ENCODE data around the gene RPS27.

RPS27 gene

GRCh38 chr1:153953859-153954365, 36.6 kb upstream of the RPS27 start:
- Mint-ChIP-seq H3K27ac (peak overlapping the region; percentile 4), H3K36me3 (ENCODE audit: low read depth) (peaks cover 31% of the 10 kb centered on the region), H3K4me1 (peaks cover 36% of the 10 kb centered on the region), H3K9me3 (no peaks in the 10 kb centered on the region), H3K4me3 (no peak overlapping the region), H3K27me3 (ENCODE audit: low read depth, poor library complexity) (no peaks in the 10 kb centered on the region)
- no peak for DNase-seq
- TF ChIP-seq CTCF (IDR thresholded peaks at IDR 0.05): no peak

GRCh38 chr1:153954826-153955225, 35.7 kb upstream of the RPS27 start:
- no peak for DNase-seq
- H3K9me3 Mint-ChIP-seq: no peaks in the 10 kb centered on the region
- TF ChIP-seq CTCF (IDR thresholded peaks at IDR 0.05): no peak
- peaks cover 45% of the 10 kb centered on the region for H3K4me1 Mint-ChIP-seq
- no peaks in the 10 kb centered on the region for H3K27me3 Mint-ChIP-seq (ENCODE audit: low read depth, poor library complexity)
- H3K27ac Mint-ChIP-seq: no peak overlapping the region
- H3K36me3 Mint-ChIP-seq (ENCODE audit: low read depth): peaks cover 28% of the 10 kb centered on the region
- no peak overlapping the region for H3K4me3 Mint-ChIP-seq

- Mint-ChIP-seq H3K36me3 (ENCODE audit: low read depth) (peaks cover 28% of the 10 kb centered on the region), H3K27ac (peak overlapping the region; percentile 99), H3K9me3 (no peaks in the 10 kb centered on the region), H3K27me3 (ENCODE audit: low read depth, poor library complexity) (no peaks in the 10 kb centered on the region), H3K4me3 (peak overlapping the region; percentile 93), H3K4me1 (peaks cover 63% of the 10 kb centered on the region)
- no peak for TF ChIP-seq CTCF (IDR thresholded peaks at IDR 0.05)
- DNase-seq: no peak
These were observed 33.4 kb upstream of the RPS27 start for GRCh38 chr1:153956997-153957715.

- Mint-ChIP-seq H3K4me1 (peaks cover 68% of the 10 kb centered on the region), H3K36me3 (ENCODE audit: low read depth) (peaks cover 23% of the 10 kb centered on the region), H3K27me3 (ENCODE audit: low read depth, poor library complexity) (no peaks in the 10 kb centered on the region), H3K4me3 (peak overlapping the region; percentile 93), H3K9me3 (no peaks in the 10 kb centered on the region), H3K27ac (peak overlapping the region; percentile 99)
- no peak for DNase-seq
- TF ChIP-seq CTCF (IDR thresholded peaks at IDR 0.05): no peak
These were observed 32.8 kb upstream of the RPS27 start for GRCh38 chr1:153957744-153958110.

- Mint-ChIP-seq H3K27me3 (ENCODE audit: low read depth, poor library complexity) (no peaks in the 10 kb centered on the region), H3K4me1 (peaks cover 73% of the 10 kb centered on the region), H3K36me3 (ENCODE audit: low read depth) (peaks cover 23% of the 10 kb centered on the region), H3K9me3 (no peaks in the 10 kb centered on the region), H3K27ac (peak within 1 kb of the TSS; percentile 99), H3K4me3 (peak within 1 kb of the TSS; percentile 93)
- no peak for TF ChIP-seq CTCF (IDR thresholded peaks at IDR 0.05)
- peak; percentile 98 for DNase-seq
These were observed 32.2 kb upstream of the RPS27 start, which contains the start of gene CRTC2 for GRCh38 chr1:153958111-153958960. Gene CRTC2 (minus strand): TSS chr1:153958612. CDS start chr1:153958497, 115 bp downstream.
